Suprapubic skin (tissue), 3 donors: ENCODE results near the gene OR8G5.
"Not testable (repeated sequence)": the region's sequence is repeated elsewhere in the genome, so short reads cannot be mapped to it uniquely, and the experiment has no call there.

Experiments
- CTCF ChIP-seq, 2 donors: fragments of 200-600 bp in 1 of 2; fragments of 450-650 bp in 1 of 2; sonication (generic) in 1 of 2; IDR thresholded peaks; one replicate each; pipeline ENCODE4 v1.5.1; 2016 to 2019; ENCODE audit warnings: antibody characterized with exemption in 2 of 2, mild to moderate bottlenecking in 1 of 2, moderate library complexity in 1 of 2
- POLR2A ChIP-seq, 2 donors: fragments of 450-650 bp; IDR thresholded peaks; one replicate each; pipeline ENCODE4 v1.6.1; 2017; ENCODE audit warnings: antibody characterized with exemption in 2 of 2, mild to moderate bottlenecking in 2 of 2, moderate library complexity in 2 of 2

GRCh38 chr11:124265041-124265440 lies 8.9 kb downstream of the OR8G5 start:
- TF ChIP-seq CTCF, POLR2A (IDR thresholded peaks at IDR 0.05): not testable (repeated sequence)
